PC-9 (cell line): Measurements from ENCODE around the gene LCAT.

Experiments
- CTCF ChIP-seq: fragments of 200-600 bp; sonication (generic); conservative IDR thresholded peaks from 2 replicates; pipeline ENCODE4 v1.6.1; 2017; ENCODE audit warnings: mixed run types, antibody characterized with exemption, mild to moderate bottlenecking, moderate library complexity
- EZH2 ChIP-seq: fragments of 200-600 bp; sonication (generic); IDR thresholded peaks from 2 replicates; pipeline ENCODE4 v1.8.0; 2017; ENCODE audit warnings: antibody characterized with exemption, low read depth

- TF ChIP-seq EZH2 = no peak
- no peak for TF ChIP-seq CTCF
These were observed 8.4 kb downstream of the LCAT start for GRCh38 chr16:67935402-67936123.
